ENCODE measurements around the gene DPP6.
A peak's percentile ranks its signal among the peaks of the same experiment; 100 is the strongest.
"Not testable (repeated sequence)": the region's sequence is repeated elsewhere in the genome, so short reads cannot be mapped to it uniquely, and the experiment has no call there.

Gene DPP6

DNA sequence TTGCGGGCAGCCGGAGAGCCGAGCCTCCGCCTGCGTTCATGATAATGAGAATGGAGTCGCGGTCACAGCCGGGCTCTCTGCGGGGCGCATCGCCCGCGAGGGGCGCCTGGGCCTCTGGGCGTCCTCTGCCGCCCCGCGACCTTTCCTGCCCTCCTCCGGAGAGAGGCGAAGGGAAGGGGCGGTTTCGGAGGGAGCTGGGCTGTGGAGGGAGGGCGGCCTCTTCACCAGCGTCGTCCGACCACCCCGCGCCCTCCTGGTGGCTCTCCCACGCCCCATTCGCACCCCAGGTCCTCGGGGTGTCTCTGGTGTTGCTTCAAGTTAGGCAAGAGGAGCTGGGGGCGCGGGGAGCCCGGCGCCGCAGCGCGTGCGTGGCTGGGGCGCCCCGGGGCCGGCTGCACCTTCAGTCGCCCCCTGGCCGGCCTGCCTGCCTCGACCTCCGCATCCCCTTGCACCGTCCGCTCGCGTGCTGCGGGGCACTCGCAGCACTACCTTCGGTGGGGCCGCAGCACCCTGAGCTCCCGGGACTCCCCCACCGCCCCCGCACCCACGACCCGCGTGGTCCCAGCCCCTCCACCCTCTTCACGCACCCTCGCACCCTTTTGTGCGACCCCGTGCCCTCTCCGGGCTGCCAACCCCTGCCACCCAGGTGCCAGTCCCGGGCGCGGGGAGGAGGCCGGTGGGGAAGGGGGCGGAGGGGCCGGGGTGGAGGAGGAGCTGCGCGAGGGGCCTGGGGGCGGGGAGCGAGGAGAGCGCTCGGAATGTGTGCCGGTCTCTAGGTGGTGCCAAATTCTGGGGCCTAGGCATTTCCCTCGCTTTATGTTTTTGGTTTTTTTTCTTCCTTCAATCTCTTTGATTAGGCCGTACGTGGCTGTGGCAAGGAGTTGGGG is at the start of gene DPP6:
Gene DPP6, plus strand, starts transcription at position 756 of the 887 bp plus-strand sequence.
- not testable (repeated sequence) for DNase-seq

DNA sequence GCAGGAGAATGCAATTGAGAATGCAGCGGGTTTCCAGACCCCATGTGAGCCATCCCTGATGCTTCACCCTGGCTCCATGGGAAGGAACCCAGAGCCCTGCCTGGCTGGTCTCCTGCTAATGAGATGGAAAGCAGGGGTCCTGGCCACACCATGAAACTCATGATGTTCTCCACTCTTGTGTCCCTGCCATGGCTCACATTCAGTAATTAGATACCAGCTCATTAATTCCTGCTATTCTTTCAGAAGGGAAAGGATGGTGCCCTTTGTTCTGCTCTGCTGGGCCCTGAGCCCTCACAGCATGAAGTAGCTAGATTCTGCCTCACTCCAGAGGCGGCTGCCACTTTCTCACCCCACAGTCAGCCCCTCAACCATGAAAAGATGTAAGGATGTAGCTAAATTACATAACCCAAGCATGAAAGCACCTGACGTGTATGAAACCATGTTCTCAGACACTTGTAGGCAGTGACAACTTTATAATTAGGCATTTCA is 42.7 kb upstream of the DPP6 start:
- not testable (repeated sequence) for DNase-seq

DNA sequence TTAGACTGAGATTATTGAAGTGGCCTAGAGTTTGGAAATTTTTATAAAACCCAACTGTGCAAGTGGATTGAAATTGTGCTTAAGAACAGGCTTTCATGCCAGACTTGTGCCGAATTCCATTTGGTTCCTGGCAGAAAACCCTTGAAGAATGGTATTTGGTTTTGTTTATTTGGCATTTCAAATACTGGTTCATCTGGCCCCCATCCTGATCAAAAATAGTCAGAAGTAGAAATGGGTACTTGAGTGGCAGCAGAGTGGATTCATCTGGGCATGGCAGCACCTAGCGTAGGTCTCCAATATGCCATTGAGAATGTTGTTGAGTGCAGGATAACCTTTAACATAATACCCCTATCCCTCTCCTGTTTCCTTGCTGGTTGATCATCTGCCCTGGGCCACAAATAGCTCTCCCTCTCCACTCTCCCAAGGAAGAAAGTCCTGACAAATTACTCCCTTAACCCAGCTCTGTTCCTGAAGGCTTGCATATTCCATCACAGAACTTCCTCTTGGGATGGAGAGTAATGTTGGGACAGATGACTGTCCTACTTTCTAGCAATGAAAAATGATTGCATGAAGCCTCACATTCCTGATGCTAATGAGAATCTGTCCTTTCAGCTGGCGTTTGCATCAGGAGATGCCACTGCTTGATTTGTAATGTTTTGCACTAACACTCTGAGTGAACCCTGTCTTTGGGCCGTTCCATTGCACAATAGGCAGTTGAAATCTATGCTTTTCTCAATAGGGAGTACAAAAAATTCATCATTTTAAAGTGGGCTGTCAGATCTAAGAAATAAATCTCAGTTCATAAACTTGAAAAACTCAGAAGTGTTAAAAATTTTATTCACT is 41.3 kb upstream of the DPP6 start:
- DNase-seq, result not testable (repeated sequence)

DNA sequence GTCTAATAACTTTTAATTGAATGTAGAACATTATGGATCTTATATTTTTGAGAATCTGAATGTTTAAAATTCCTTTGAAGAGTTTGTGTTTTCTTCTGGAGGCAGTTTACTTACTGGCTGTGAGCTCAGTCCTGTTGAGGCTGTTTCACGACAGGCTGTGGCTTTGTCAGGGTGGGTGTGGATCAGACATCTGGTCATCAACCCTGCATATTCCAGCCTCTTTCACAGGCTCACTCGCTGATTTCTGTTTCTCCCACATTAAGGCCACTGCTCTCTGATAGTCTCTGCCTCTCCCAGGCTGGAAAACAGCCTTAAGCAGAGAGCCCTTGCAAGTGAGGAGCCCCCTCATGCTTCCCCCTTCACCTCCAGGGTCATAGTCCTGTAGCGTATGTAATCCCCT is 39.4 kb upstream of the DPP6 start:
- DNase-seq, result not testable (repeated sequence)

DNA sequence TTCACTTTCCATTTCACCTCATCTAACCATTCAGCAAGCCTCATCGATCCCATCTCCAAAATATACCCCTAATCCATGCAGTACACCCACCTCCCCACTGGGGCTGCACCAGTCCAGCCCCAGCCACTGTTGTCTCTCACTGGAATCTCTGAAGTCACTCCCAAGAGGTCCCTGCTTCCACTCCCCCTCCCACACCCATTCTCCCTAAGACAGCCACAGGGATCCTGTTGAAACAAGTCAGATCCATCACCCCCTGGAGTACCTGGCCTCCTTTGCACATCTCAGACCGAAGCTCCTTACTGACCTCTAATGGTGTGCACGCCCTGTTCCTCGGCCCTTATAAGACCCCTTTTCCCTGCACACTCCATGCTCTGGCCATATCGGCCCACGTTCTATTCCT is 36.6 kb upstream of the DPP6 start:
- not testable (repeated sequence) for DNase-seq

DNA sequence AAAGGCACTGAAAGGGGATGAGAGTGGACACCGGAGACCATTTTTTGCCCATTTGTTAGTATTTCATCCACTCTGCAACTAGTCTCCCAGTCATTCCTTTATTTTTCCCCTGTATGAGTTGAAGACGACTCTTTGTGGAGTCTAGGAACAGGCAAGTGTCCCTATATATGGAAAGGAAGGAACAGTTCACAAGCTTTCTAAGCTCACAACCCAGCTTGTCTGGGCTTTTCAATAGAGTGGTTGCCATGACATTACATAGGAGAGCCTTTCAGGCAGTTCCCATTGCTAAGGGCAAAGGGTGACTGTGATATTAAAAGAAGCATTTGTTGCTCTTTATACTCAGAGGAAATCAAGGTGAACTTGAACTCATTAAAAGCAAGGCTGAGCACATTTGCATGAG is 33.8 kb upstream of the DPP6 start:
- not testable (repeated sequence) for DNase-seq

DNA sequence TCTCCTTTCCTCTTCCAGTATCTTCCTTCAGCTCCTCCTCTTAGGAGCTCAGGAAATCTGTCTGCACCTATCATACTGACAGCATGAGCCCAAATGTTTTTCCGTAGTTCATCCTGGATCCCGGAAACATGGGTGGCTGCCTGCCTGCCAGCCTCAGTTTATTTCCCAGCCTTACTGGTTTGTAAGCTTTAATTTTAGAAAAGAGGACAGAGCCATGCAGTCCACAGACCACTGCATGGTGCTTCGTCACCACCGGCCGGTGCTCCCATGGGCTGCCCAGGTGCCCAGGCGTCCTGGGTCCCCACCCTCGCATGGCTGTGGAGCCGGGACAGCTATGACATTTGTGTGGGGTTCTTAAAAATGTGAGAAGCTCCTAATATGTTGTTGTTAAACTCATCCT is 24.4 kb upstream of the DPP6 start:
- DNase-seq, result not testable (repeated sequence)

DNA sequence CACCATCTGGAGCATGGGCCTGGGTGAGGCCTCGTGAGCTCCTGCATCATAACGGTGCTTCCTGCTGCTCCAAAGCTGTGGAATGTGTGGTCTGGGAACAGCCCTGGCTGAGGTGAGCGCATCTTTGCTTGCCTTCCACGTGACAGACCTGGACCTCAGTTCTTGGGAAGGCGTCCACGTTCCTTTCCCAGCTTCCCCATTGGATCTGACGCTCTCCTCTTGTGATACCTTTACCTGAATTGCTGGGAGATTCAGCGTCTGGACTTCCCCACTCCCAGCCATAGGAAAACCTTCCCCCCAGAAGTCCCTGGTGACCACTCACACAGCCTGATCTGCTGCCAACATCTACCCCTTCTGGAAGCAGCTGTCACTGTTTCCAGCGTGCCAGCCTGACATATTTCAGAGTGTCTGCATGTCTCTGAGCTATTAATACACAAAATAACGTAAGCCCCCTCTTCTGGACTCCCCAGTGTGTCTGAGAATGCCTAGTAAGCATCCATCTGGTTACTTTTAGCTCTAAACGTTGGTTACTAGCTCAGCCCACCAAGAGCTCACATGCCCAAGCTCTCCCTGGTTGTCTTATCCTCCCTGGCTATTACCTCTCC is 21.6 kb upstream of the DPP6 start:
- DNase-seq, result not testable (repeated sequence)

DNA sequence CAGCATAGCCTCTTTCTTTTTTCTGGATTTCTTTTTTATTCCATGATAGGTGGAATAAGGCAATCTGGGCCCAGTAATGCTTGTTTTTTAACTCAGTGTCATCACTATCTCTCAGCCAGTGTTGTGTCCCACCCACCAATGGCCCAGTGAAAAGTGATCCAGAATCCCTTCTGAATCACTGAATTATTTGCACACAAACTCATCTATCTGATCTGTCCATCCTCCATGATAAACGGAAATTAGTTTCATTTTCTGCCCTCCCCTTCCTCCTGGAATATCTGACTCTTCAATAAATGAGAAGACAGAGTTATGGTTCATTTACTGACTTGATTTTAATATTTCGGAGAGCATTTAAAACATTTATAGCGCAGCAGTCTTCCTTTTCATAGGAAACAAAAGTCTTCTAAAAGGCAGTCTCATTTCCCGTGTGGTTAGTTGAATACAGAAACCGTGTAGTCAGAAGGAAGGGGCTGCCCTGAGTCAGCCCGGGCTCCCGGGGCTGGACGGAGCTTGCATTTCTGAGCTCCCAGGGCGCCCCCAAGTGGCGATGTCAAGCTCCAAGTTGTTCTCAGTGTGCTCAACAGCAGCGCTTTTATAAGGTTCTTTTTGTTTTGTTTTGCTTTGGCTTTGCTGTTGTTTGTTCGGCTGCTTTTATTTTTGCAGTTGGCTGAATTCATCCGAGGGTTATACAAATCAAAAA is 12.6 kb upstream of the DPP6 start:
- not testable (repeated sequence) for DNase-seq

DNA sequence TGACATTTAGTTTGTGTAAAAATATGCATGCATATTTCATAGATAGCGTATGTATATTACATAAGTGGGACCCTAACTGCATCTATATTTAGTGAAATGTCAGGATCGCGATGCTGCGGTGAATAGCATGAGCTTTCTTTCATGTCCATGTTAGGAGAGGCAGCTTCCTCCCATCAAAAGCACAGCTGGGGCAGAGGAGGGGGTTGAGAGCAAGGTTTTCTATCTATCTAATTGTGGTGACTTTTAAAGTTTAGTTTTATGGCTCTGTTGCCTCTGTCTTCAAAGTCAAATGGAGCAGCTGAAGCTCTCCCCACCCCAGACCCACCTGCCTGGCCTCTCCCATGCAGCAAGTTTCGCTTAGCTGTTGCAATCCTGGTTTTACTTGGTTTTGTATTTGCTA is 1.8 kb upstream of the DPP6 start:
- not testable (repeated sequence) for DNase-seq

DNA sequence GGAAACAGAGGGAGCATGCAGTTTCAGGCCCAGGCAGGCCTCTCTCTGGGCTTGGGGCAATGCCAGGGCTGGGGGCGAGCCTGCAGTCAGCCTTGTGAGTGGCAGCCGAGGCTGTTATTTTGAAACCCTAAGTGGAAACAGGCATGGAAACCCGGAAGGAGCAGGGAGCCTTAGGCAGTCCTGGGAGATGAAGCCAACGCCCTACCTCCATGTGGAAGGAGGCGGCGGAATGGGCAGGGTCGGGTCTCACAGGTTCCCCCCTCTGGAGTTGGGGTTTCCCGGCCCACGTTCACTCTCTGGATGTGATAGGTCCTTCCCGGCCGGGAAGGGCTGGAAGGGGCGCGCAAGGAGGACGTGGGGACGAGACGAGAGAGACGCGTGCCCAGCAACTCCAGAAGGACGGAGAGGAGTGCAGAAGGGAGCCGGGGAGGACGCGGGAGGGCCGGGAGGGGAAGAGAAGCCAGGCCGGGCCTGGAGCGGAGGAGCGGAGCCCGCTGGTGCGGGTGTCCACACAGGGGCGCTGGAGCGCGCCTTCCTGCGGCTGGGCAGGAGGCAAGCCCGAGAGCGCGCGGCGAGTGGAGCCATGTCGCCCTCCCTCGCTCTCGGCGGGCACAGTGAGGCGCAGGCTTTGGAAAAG is 1.1 kb upstream of the DPP6 start:
- not testable (repeated sequence) for DNase-seq

DNA sequence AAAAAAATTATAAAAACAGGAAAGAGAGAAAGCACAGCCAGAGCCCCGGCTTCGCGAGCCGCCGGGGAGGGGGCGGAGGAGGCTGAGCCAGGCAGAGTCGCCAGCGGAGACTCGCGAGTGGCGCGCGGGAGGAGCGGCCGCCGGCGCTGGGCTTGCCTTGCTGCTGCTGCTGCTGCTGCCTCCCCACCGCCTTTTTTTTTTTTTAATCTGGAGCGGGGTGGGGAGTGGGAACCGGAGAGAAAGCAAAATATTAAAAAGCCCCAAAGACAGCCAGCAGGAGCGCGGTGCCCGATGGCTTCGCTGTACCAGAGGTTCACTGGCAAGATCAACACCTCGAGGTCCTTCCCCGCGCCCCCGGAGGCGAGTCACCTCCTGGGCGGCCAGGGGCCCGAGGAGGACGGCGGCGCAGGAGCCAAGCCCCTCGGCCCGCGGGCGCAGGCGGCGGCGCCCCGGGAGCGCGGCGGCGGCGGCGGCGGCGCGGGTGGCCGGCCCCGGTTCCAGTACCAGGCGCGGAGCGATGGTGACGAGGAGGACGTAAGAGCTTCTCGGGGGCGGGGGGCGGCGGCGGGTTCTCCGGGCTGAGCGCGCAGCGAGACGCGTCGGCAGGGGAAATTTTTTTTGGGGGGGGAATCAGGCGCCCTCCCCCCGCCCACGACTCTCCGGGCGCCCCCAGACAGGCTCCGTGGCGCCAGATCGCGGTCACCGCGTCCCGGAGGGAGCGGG is 493 bp downstream of the DPP6 start:
- not testable (repeated sequence) for DNase-seq

DNA sequence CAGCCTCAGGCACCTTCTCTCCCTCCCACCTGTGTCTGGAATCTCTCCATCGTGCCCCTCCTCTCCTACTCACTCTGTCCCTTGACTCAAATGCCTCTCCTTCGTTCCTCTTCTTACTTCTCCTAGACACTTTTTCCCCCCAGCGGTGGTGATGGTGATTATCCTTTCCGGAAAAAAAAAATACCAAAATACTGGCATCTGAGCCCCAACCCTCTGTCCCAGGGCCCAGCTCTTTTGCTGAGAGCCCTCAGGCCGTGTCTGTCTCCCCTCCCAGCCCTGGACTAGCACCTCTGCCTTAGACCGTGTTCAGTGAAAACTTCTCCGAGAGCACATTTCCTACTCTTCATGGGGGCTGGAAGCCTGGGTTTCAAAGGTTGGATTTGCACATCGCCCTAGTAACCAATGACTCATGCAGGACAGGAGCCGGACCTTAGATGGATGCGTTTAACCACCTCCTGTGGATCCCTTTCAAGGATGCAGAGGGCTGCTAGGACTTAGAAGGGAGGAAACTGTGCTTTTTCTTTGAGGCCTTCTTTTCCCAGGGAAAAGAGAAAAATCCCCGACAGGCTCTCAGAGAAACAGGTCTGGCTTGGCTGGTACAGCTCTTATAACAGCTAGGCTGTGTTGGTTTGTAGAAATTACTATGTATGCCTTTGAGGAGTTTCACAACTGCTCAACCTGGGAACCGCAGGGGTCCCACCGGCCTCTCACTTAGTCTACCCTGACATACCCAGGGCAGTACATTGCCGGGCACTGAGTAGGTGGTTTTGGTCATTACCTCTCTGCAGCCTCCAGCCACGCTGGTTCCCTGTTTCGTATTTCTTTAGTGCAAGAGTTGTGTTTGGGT is 1.5 kb downstream of the DPP6 start:
- DNase-seq, result not testable (repeated sequence)

DNA sequence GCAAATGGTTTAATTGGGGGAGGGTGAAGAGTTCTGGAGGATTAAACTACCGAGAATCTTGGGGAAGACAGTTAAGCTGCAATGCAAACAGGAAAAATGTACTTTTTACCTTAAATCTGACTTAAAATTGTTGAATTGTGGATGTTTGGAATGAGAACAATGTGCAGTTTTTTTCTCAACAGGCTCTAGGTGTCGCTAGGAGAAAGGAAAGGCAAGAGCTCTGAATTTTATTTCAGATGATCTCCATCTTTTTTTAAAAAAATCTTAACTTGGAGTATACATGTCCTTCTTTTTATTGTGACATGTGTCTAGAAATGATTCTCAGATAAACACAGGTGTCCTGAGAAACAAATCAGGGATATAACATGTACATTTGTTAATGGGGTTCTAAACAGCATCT is 2.5 kb downstream of the DPP6 start:
- not testable (repeated sequence) for DNase-seq

DNA sequence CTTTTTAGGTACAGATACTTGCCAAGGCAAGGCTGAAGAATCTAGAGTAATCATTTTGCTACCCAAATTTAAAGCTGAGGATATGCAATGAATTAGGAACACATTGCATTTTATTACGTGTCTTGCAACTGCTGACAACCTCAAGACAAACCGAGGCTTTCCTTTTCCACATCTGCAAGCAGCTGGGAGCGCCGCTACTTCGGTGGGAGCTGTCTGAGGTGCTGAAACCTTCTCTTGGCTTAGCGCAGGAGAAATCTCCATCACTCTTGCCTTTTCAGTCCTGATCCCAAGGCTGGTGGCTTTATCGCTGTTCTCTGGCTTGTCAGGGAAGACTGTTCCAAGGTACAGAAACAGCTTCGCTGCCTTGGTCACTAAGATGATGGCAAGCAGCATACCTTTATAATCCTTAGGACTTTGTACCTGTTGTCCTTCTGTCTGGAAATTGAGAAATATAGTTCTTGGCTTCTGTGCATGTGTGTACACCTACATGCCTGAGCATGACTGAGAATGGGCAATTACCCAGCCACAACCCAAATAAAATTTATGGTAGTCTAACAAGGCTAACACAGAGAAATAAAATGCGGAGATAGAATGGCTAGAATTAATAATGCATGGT is 3.4 kb downstream of the DPP6 start:
- DNase-seq, result peak; percentile 2 to 7

DNA sequence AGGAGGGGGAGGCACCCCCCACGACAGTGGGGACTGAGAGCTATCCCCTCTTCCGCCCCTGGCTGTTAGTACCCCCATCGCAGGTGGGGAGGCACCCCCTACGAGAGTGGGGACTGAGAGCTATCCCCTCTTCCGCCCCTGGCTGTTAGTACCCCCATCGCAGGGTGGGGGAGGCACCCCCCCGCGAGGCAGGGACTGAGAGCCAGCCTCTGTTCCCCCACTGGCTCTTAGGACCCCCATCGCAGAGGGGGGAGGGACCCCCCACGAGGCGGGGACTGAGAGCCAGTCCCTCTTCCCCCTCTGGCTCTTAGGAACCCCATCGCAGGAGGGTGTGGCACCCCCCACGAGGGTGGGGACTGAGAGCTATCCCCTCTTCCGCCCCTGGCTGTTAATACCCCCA is 6.6 kb downstream of the DPP6 start:
- DNase-seq, result not testable (repeated sequence)

DNA sequence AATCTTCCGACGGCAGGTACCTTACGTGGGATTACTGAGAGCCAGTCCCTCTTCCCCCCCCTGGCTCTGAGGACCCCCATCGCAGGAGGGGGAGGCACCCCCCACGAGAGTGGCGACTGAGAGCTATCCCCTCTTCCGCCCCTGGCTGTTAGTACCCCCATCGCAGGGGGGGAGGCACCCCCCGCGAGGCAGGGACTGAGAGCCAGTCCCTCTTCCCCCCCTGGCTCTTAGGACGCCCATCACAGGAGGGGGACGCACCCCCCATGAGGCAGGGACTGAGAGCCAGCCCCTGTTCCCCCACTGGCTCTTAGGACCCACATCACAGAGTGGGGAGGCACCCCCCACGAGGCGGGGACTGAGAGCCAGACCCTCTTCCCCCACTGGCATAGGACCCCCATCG is 8.4 kb downstream of the DPP6 start:
- not testable (repeated sequence) for DNase-seq

DNA sequence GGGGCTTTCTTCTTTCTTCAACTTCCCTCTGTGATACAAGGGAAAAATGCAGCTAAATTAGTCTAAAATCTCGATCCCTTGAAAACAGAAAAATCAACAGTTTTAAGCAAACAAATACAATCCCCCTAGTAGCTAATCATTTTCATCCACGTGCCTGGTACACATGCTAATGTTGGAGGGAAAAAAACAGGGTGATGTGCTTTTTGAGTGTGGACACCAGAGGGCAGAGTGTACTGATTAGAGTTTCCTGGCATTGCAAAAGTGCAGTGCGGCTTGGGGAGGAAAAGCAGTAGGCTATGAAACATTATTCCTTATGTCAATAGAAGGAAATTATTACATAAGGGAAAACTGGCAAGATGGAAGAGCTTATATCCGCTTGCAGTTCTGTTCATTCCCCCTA is 19.6 kb downstream of the DPP6 start:
- DNase-seq, result not testable (repeated sequence)

DNA sequence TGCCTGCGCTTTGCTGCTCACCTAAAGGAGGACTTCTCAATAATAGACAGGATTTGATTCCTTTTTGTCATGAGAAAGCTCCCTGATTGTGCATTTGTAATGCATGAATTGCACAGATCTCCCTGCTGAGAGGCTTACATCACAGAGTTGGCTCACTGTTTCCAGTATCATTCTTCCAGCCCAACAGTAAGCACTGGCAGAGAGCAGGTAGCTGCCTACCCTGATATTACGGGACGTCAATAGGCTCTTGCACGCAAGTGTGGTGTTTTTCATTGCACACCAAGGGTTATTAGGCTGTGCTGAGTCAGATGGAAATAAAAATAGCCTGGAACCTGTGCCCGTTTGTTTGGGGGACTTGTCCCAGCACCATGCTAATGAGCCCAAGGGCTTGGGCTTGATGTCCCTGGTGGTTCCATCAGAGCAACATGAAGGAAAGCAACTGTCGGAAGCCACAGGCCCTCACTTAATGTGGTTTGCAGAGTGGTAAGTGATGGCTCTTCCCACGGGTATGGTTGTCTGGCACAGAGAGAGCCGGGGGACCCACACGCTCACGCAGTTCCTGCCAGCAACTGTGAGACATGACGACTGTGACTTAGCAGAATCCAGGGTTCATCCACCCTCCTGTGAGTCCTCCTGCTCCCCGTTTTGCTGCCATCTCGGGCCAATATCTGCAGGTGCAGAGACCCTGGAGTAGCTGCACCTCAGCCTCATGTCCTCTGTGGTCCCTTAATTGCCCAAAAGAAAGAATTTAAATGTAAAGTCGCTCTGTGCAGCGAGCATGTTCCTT is 20.4 kb downstream of the DPP6 start:
- DNase-seq, result not testable (repeated sequence)
